GM12878 (cell line): ENCODE measurements around the gene CDC42BPA. TPM values are rescaled to one million over a fixed set of nuclear protein-coding genes. Genes with fewer than 3 reads are reported as not detected.

Experiments
- ATAC-seq: fragments of 200-7000 bp; cut with Tn5 transposase; 3 replicates; pipeline ENCODE4 v1.9.1; 2020; ENCODE audit warnings: mild to moderate bottlenecking, moderate library complexity
- BruUV-seq: library from RNA; stranded (reverse); fragments of 400-500 nt; replicated peaks from 2 replicates; lab custom pipeline; 2021; lab: Mats Ljungman, UMichigan
- CTCF ChIA-PET: fragments of 300-600 bp; sonication (Branson Sonifier 250); formaldehyde crosslinking; extraction: SDS; loops from one replicate; lab custom pipeline; 2021; ENCODE audit warnings: inconsistent platforms; lab: Yijun Ruan, JAX
- POLR2A ChIA-PET: fragments of 350-600 bp; formaldehyde crosslinking; extraction: SDS; loops from one replicate; lab custom pipeline; 2021; ENCODE audit warnings: inconsistent platforms; lab: Charles Lee
- RAD21 ChIA-PET: fragments of 300-600 bp; sonication (Branson Sonifier 250); formaldehyde crosslinking; loops from one replicate; lab custom pipeline; 2023; ENCODE audit warnings: antibody characterized with exemption; ENCODE audit not compliant: unreplicated experiment; lab: Charles Lee
- SMC1A ChIA-PET: fragments of 300-600 bp; sonication (Branson Sonifier 250); formaldehyde crosslinking; loops from one replicate; lab custom pipeline; 2023; ENCODE audit not compliant: unreplicated experiment, uncharacterized antibody; lab: Charles Lee
- DNase-seq: peaks from one replicate; pipeline ENCODE4 v3.0.0-alpha.2; 2011; ENCODE audit warnings: low read depth, low spot score
- FAIRE-seq: peaks from 3 replicates; lab custom pipeline; 2011; peaks lifted over from hg19 to GRCh38; lab: Jason Lieb, UNC
- H2AFZ ChIP-seq: 2 replicates; pipeline ENCODE4 v1.6.0; 2011; ENCODE audit warnings: low read depth, low read length, control low read depth; ENCODE audit not compliant: control insufficient read depth
- H3K27ac ChIP-seq: 2 replicates; pipeline ENCODE4 v1.5.1; 2011; ENCODE audit warnings: control low read depth; ENCODE audit not compliant: control insufficient read depth, insufficient read depth
- H3K27me3 ChIP-seq, 2 experiments: replicated peaks in 1 of 2; 2 replicates each; pipeline versions ENCODE4 v1.6.0 to v1.6.1; 2011; ENCODE audit warnings: low read length in 1 of 2; ENCODE audit not compliant: control insufficient read depth in 2 of 2, insufficient read depth in 2 of 2
- H3K36me3 ChIP-seq, 2 experiments: 2 replicates each; pipeline ENCODE4 v1.5.1; 2011; ENCODE audit warnings: low read length in 1 of 2; ENCODE audit not compliant: control insufficient read depth in 2 of 2, insufficient read depth in 2 of 2
- H3K4me1 ChIP-seq: 2 replicates; pipeline ENCODE4 v1.6.1; 2011; ENCODE audit warnings: mild to moderate bottlenecking, low read length, moderate library complexity, mixed read lengths; ENCODE audit not compliant: control insufficient read depth, insufficient read depth
- H3K4me2 ChIP-seq: 2 replicates; pipeline ENCODE4 v1.6.0; 2011; ENCODE audit warnings: control low read depth; ENCODE audit not compliant: control insufficient read depth, insufficient read depth
- H3K4me3 ChIP-seq: fragments of 200-600 bp; sonication (generic); 2 replicates; pipeline ENCODE4 v1.5.1; 2016
- H3K79me2 ChIP-seq: 2 replicates; pipeline ENCODE4 v1.6.0; 2011; ENCODE audit warnings: low read length; ENCODE audit not compliant: control insufficient read depth, insufficient read depth
- H3K9ac ChIP-seq: 2 replicates; pipeline ENCODE4 v1.8.0; 2011; ENCODE audit warnings: low read length, control low read depth, mixed read lengths; ENCODE audit not compliant: control insufficient read depth, insufficient read depth
- H3K9me3 ChIP-seq: replicated peaks from 3 replicates; pipeline ENCODE4 v1.5.1; 2011; ENCODE audit warnings: mild to moderate bottlenecking, low read length; ENCODE audit not compliant: control insufficient read depth, insufficient read depth
- H4K20me1 ChIP-seq: 2 replicates; pipeline ENCODE4 v1.6.0; 2011; ENCODE audit not compliant: control insufficient read depth, insufficient read depth
- BACH1 ChIP-seq: fragments of 450-650 bp; IDR thresholded peaks from 2 replicates; pipeline ENCODE4 v1.6.1; 2017; ENCODE audit warnings: mild to moderate bottlenecking, borderline replicate concordance
- CTCF ChIP-seq, 3 experiments: IDR thresholded peaks in 2 of 3; conservative IDR thresholded peaks in 1 of 3; 2 replicates each; pipeline ENCODE4 v1.5.1; 2011; ENCODE audit warnings: low read depth in 3 of 3, low read length in 3 of 3, mild to moderate bottlenecking in 3 of 3, control low read depth in 2 of 3, moderate library complexity in 2 of 3, inconsistent platforms in 1 of 3, mixed read lengths in 1 of 3; ENCODE audit not compliant: control insufficient read depth in 2 of 3, insufficient read depth in 1 of 3; ENCODE audit errors: extremely low read depth in 1 of 3
- E2F4 ChIP-seq: IDR thresholded peaks from 2 replicates; pipeline ENCODE4 v1.6.1; 2012; ENCODE audit warnings: low read depth, low read length, improper control_type of control experiment
- ESRRA ChIP-seq: IDR thresholded peaks from 2 replicates; pipeline ENCODE4 v1.6.1; 2012; ENCODE audit warnings: mild to moderate bottlenecking, low read length, improper control_type of control experiment
- FOS ChIP-seq: IDR thresholded peaks from 3 replicates; pipeline ENCODE4 v1.6.1; 2011; ENCODE audit warnings: borderline replicate concordance; ENCODE audit not compliant: insufficient read length; ENCODE audit errors: extremely low read depth
- HDAC6 ChIP-seq: fragments of 200-600 bp; sonication (generic); IDR thresholded peaks from one replicate; pipeline ENCODE4 v1.8.0; 2017; ENCODE audit warnings: antibody characterized with exemption; ENCODE audit not compliant: unreplicated experiment
- MEF2A ChIP-seq: IDR thresholded peaks from 2 replicates; pipeline ENCODE4 v1.6.1; 2011; ENCODE audit warnings: low read depth, mild to moderate bottlenecking, low read length, moderate library complexity; ENCODE audit not compliant: insufficient read depth
- RCOR1 ChIP-seq: conservative IDR thresholded peaks from 2 replicates; pipeline ENCODE4 v1.6.1; 2012; ENCODE audit warnings: low read depth, low read length, improper control_type of control experiment
- WGBS: methylation state at CpG from one replicate; pipeline ENCODE4 v1.1.6; 2016; ENCODE audit warnings: low lambda C conversion rate; ENCODE audit not compliant: insufficient replicate concordance, insufficient coverage; ENCODE audit errors: missing lambda C conversion rate; 5-methylcytosine and 5-hydroxymethylcytosine counted together
- in situ Hi-C: fragments of 300-500 bp; cut with MboI; formaldehyde crosslinking; loops from 9 replicates; pipeline ENCODE4 v1.14.3; 2018; ENCODE audit warnings: mixed read lengths
- intact Hi-C: fragments of 100-400 bp; cut with micrococcal nuclease; formaldehyde crosslinking; loops from one replicate; pipeline ENCODE4 v1.14.2; 2022; ENCODE audit not compliant: unreplicated experiment
- polyA plus RNA-seq, 11 experiments: library from polyadenylated mRNA; depleted of rRNA in 4 of 11; unstranded in 6 of 11; stranded (reverse) in 5 of 11; fragments of >200 nt; fragmentation: Nextera tagmentation in 4 of 11; fragmentation: Illumina TruSeq in 1 of 11; extraction: Ambion mirVana in 4 of 11; extraction: Trizol in 1 of 11; gene quantifications; 1 replicate in 1 of 11; 2 replicates in 10 of 11; pipeline versions ENCODE4 v1.2.1 to v1.2.3, GENCODE V29; 2011 to 2016; ENCODE audit warnings: inconsistent platforms in 2 of 11, missing spikeins in 2 of 11, low read depth in 1 of 11
- total RNA-seq, 4 experiments: library from RNA; depleted of rRNA in 3 of 4; stranded (reverse); fragments of >200 nt in 3 of 4; fragmentation: Illumina TruSeq in 1 of 4; extraction: Trizol in 1 of 4; gene quantifications; 2 replicates each; pipeline versions ENCODE4 v1.2.1 to v1.2.3, GENCODE V29; 2013 to 2021
- TF ChIP-seq, protein P1 (sequence below): fragments of 450-650 bp; IDR thresholded peaks from 2 replicates; pipeline ENCODE4 v1.6.1; 2017; ENCODE audit warnings: mild to moderate bottlenecking, low read depth, inconsistent platforms; ENCODE audit not compliant: poor library complexity, severe bottlenecking

Gene CDC42BPA
- total and polyA plus RNA-seq, 10 of the 15 experiments (the other 5 are each of a cell fraction or from before 2014, with no cell fraction given): 0.02 to 0.52 (median 0.10) TPM

- intact Hi-C loops: no loop called here
- ATAC-seq: no peak
- Histone ChIP-seq H3K4me2 (no peak overlapping the region), H3K27me3 (no peaks in the 10 kb centered on the region), H3K9me3 (no peaks in the 10 kb centered on the region), H3K79me2 (no peaks in the 10 kb centered on the region), H3K9ac (no peak overlapping the region), H3K4me1 (no peaks in the 10 kb centered on the region), H4K20me1 (no peaks in the 10 kb centered on the region), H3K36me3 (no peaks in the 10 kb centered on the region), H3K27ac (no peak overlapping the region), H2AFZ (no peak overlapping the region), H3K4me3 (no peak overlapping the region)
- POLR2A ChIA-PET: no interaction called here
- DNase-seq: no peak
- BruUV-seq: no TSS peak
- FAIRE-seq: no peak
- CTCF ChIA-PET: no interaction called here
- RAD21 ChIA-PET: no interaction called here
- no peak for TF ChIP-seq CTCF (IDR thresholded peaks at IDR 0.05 in 2 of 3, conservative IDR thresholded peaks at IDR 0.05 in 1 of 3; ENCODE audit: control insufficient read depth in 2 of 3, extremely low read depth in 1 of 3, insufficient read depth in 1 of 3, low read depth in 3 of 3, low read length in 3 of 3)
- TF ChIP-seq ESRRA: no peak
- no peak for TF ChIP-seq RCOR1
- TF ChIP-seq BACH1: no peak
- TF ChIP-seq HDAC6: no peak
- SMC1A ChIA-PET: no interaction called here
- in situ Hi-C loops: no loop called here
- WGBS: 0% methylated on average over 1 of the region's 1 CpG
Measured at GRCh38 chr1:227093309-227093708, 225.0 kb downstream of the CDC42BPA start.

DNA sequence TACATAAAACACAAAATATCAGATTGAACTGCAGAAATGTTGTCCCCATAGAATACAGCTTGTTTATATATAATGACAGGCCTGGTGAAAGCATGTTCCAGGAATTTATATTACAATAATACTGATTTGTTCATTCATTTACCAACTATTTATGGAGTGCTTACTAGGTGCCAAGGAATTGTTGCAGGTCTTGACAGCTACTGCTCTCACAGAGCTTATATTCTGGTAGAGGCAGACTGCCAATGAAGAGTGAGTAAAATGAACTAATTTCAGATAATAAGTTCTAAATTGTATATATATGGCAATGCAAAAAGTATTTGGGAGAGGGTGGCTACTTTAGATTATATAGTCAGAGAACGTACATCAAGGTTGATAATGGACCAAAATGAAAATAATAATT, 226.2 kb downstream of the CDC42BPA start:
- H3K4me2 ChIP-seq: no peak overlapping the region
- POLR2A ChIA-PET: no interaction called here
- no peak for FAIRE-seq
- H3K9me3 ChIP-seq: no peaks in the 10 kb centered on the region
- SMC1A ChIA-PET: no interaction called here
- DNase-seq: no peak
- TF ChIP-seq, protein P1, sequence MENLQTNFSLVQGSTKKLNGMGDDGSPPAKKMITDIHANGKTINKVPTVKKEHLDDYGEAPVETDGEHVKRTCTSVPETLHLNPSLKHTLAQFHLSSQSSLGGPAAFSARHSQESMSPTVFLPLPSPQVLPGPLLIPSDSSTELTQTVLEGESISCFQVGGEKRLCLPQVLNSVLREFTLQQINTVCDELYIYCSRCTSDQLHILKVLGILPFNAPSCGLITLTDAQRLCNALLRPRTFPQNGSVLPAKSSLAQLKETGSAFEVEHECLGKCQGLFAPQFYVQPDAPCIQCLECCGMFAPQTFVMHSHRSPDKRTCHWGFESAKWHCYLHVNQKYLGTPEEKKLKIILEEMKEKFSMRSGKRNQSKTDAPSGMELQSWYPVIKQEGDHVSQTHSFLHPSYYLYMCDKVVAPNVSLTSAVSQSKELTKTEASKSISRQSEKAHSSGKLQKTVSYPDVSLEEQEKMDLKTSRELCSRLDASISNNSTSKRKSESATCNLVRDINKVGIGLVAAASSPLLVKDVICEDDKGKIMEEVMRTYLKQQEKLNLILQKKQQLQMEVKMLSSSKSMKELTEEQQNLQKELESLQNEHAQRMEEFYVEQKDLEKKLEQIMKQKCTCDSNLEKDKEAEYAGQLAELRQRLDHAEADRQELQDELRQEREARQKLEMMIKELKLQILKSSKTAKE: no peak
- TF ChIP-seq E2F4 (no peak), FOS (no peak), MEF2A (no peak)
- WGBS: 0% methylated on average over 1 of the region's 1 CpG
- no peak overlapping the region for H3K27ac ChIP-seq
- H2AFZ ChIP-seq: no peak overlapping the region
- in situ Hi-C loops (no loop called here), intact Hi-C loops (no loop called here)
- no peaks in the 10 kb centered on the region for H3K36me3 ChIP-seq
- H3K9ac ChIP-seq: no peak overlapping the region
- RAD21 ChIA-PET: no interaction called here
- H3K79me2 ChIP-seq: no peaks in the 10 kb centered on the region
- no peaks in the 10 kb centered on the region for H4K20me1 ChIP-seq
- H3K4me1 ChIP-seq: no peaks in the 10 kb centered on the region
- CTCF ChIA-PET: no interaction called here
- no peak for ATAC-seq
- H3K27me3 ChIP-seq: peaks cover 0 to 2% of the 10 kb centered on the region in 2 experiments; a peak in 1 of 4 replicates
- no peak overlapping the region for H3K4me3 ChIP-seq
- no TSS peak for BruUV-seq
